ENCODE data around the gene FSTL5. TPM values are rescaled to one million over a fixed set of nuclear protein-coding genes. Genes with fewer than 3 reads are reported as not detected.

Gene FSTL5
- total RNA-seq, 4 donors from 2014 or later, result not detected

DNA sequence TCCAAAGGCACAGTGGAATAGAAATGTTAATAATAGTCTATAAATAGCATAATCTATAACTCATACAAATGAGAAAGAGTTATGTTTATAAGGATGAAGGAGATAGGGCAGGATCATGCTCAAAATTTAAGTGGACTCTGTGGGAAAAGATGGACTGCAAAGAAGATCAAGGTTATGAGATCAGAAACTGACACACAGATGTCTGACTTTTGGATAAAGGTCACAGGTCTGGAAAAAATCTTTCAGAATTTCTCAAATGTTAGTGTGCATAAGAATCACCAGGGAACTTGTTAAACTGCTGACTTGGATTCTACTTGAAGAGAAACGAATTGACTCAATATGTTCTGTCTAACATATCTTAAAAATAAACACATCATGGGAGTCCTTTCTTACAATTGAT lies 104.1 kb downstream of the FSTL5 start:
- Histone ChIP-seq H3K4me3 (no peak overlapping the region), H3K27me3 (no peaks in the 10 kb centered on the region), H3K4me1 (no peaks in the 10 kb centered on the region), H3K9me3 (no peaks in the 10 kb centered on the region), H3K36me3 (no peaks in the 10 kb centered on the region), H3K27ac (no peak overlapping the region)
- 17 to 54% methylated on average over 1 of the region's 1 CpG for WGBS, 2 donors
- DNase-seq, result no peak
- intact Hi-C loops (cut with DNase I), result no loop called here
- TF ChIP-seq POLR2A (IDR thresholded peaks at IDR 0.05), result no peak
- TF ChIP-seq, protein P1, sequence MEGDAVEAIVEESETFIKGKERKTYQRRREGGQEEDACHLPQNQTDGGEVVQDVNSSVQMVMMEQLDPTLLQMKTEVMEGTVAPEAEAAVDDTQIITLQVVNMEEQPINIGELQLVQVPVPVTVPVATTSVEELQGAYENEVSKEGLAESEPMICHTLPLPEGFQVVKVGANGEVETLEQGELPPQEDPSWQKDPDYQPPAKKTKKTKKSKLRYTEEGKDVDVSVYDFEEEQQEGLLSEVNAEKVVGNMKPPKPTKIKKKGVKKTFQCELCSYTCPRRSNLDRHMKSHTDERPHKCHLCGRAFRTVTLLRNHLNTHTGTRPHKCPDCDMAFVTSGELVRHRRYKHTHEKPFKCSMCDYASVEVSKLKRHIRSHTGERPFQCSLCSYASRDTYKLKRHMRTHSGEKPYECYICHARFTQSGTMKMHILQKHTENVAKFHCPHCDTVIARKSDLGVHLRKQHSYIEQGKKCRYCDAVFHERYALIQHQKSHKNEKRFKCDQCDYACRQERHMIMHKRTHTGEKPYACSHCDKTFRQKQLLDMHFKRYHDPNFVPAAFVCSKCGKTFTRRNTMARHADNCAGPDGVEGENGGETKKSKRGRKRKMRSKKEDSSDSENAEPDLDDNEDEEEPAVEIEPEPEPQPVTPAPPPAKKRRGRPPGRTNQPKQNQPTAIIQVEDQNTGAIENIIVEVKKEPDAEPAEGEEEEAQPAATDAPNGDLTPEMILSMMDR (IDR thresholded peaks at IDR 0.05), result no peak

DNA sequence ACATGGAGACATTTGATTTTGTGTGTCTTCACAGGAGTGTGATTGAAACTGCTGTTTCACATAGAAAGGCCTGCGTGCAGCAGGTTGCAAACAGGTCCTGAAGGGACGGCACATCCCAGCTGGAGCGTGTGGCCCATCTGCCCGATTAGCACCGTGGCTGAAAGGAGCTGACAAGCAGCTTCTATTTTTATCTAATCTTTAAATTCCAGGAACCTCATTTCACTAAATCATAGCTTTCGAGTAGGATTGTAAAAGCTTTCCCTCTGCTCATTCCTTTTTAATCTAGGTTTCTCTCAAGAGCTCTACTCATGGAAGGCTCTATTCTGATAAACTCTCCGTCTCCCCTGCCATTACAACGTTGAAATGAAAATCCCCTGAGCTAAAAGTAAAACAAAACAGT lies 106.8 kb downstream of the FSTL5 start:
- no peak for DNase-seq
- no peak for TF ChIP-seq POLR2A (IDR thresholded peaks at IDR 0.05)
- TF ChIP-seq, protein P1 (IDR thresholded peaks at IDR 0.05), result no peak
- H3K4me3 ChIP-seq, result no peak overlapping the region
- no peaks in the 10 kb centered on the region for H3K36me3 ChIP-seq
- H3K27me3 ChIP-seq, result no peaks in the 10 kb centered on the region
- 36% methylated on average over 8 of the region's 8 CpGs for WGBS, 2 donors
- no peaks in the 10 kb centered on the region for H3K4me1 ChIP-seq
- intact Hi-C loops (cut with DNase I), result no loop called here
- no peaks in the 10 kb centered on the region for H3K9me3 ChIP-seq
- H3K27ac ChIP-seq, result no peak overlapping the region

DNA sequence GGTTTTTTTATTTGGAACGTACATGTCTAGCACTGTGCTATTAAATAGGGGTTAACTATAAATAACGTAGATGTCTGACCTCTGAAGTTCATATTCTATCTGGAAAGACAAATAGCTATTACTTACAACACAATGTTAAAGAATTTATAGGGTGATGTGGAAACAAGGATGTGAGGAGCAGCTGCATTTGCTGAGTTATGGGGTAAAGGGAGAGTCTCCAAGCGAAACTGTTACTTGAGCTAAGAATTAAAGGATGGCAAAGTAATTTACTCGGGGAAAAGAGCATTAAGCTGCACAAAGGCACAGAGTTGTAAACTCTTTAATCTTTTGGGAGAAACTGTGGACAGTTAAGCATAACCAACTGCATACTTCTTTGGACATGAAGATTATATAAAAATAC lies 117.7 kb downstream of the FSTL5 start:
- Histone ChIP-seq H3K9me3 (no peaks in the 10 kb centered on the region), H3K36me3 (no peaks in the 10 kb centered on the region), H3K4me1 (no peaks in the 10 kb centered on the region), H3K27me3 (no peaks in the 10 kb centered on the region), H3K4me3 (no peak overlapping the region), H3K27ac (no peak overlapping the region)
- TF ChIP-seq, protein P1 (IDR thresholded peaks at IDR 0.05), result no peak
- no peak for TF ChIP-seq POLR2A (IDR thresholded peaks at IDR 0.05)
- DNase-seq, result no peak
- intact Hi-C loops (cut with DNase I), result no loop called here
- 39 to 40% methylated on average over 4 of the region's 4 CpGs for WGBS, 2 donors

DNA sequence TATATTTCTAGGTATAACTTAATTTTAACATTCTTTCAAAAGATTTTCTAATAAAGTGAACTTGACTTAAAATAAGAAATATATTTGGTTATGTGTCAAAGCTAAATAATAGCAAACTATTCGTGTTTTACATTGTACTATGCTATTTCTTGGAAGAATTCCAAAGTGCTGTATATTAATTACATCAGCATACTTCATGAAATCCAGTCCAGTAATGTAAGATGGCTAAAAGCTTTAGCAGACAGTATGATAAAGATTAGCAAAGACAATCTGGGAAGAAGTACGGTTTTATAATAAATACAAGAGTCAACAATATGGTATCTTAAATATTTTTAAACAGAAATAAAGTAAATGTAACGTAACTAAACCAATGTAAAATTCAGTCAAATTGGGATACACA lies 125.7 kb downstream of the FSTL5 start:
- no peak for DNase-seq
- Histone ChIP-seq H3K9me3 (peaks cover 0 to 3% (median 0%) of the 10 kb centered on the region in 3 donors), H3K4me1 (no peaks in the 10 kb centered on the region), H3K27ac (no peak overlapping the region), H3K27me3 (no peaks in the 10 kb centered on the region), H3K4me3 (no peak overlapping the region), H3K36me3 (no peaks in the 10 kb centered on the region)
- TF ChIP-seq, protein P1 (IDR thresholded peaks at IDR 0.05), result no peak
- no peak for TF ChIP-seq POLR2A (IDR thresholded peaks at IDR 0.05)
- intact Hi-C loops (cut with DNase I), result no loop called here
- WGBS, 2 donors, result 39 to 43% methylated on average over 3 of the region's 3 CpGs

DNA sequence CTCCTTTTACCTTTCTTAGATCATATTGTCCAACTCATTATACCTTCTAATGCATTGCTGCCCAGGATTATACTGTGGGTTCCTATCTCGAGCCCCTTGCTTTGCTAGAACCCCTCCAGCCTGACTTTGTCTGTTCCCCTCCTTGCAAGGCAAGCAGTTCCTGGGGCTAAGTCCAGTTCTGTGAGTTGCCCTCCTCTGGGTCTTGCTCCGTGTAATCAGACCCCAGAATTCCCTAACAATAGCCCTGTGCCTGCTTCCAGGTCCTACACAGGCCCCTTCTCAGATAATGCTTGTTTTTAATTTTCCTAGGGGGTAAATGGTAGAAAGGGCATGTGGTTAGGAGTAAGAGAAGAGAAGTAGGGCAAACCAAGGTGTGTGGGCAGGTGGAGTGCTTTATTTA lies 145.9 kb downstream of the FSTL5 start:
- no peaks in the 10 kb centered on the region for H3K9me3 ChIP-seq
- H3K4me3 ChIP-seq, result no peak overlapping the region
- H3K4me1 ChIP-seq, result no peaks in the 10 kb centered on the region
- TF ChIP-seq, protein P1 (IDR thresholded peaks at IDR 0.05), result no peak
- TF ChIP-seq POLR2A (IDR thresholded peaks at IDR 0.05), result no peak
- DNase-seq, result no peak
- 30 to 33% methylated on average over 1 to 2 of the region's 2 CpGs for WGBS, 2 donors
- no peak overlapping the region for H3K27ac ChIP-seq
- H3K36me3 ChIP-seq, result no peaks in the 10 kb centered on the region
- H3K27me3 ChIP-seq, result no peaks in the 10 kb centered on the region
- intact Hi-C loops (cut with DNase I), result no loop called here

Data from esophagus squamous epithelium (tissue), 5 donors.